ENCODE data around the gene SNU13. TPM values are rescaled to one million over a fixed set of nuclear protein-coding genes. Genes with fewer than 3 reads are reported as not detected.

SNU13 gene
- total RNA-seq, 1 experiment from 2014 or later = 283 TPM

- CTCF ChIA-PET = interaction anchor here (1.1 kb wide), 1 partner anchor 24 kb away, joined by 3 read pairs; no protein-coding TSS in a partner anchor
These were observed 15.7 kb downstream of the SNU13 start for GRCh38 chr22:41672780-41673509.

More at GRCh38 chr22:41672780-41673509, 15.7 kb downstream of the SNU13 start:
- intact Hi-C loops (cut with micrococcal nuclease) = no loop called here
- Histone ChIP-seq H4K20me1 (ENCODE audit: insufficient read depth) (peaks cover 17% of the 10 kb centered on the region; the same call in 1 of the 2 replicates), H3K9ac (ENCODE audit: low read length) (no peak overlapping the region), H3K9me2 (ENCODE audit: insufficient read depth) (no peaks in the 10 kb centered on the region), H3K27ac (ENCODE audit: low read depth, low read length) (0 out of 2 replicates have a peak overlapping the region, but pooled peaks have one; percentile 10), H3K4me3 (replicated peaks in 1 of 2; ENCODE audit: low read depth in 1 of 2, low read length in 2 of 2) (no peak overlapping the region), H3K79me2 (ENCODE audit: insufficient read depth, low read length) (peaks cover 91% of the 10 kb centered on the region), H3K4me2 (ENCODE audit: low read length) (0 out of 2 replicates have a peak overlapping the region, but pooled peaks have one; percentile 1), H3K9me3 (ENCODE audit: control insufficient read depth in 1 of 2, insufficient read depth in 1 of 2, low read depth in 1 of 2, low read length in 2 of 2) (no peaks in the 10 kb centered on the region), H3K27me3 (ENCODE audit: insufficient read depth, low read length) (no peaks in the 10 kb centered on the region), H2AFZ (ENCODE audit: low read depth, low read length, poor library complexity, severe bottlenecking) (no peak overlapping the region), H3K4me1 (ENCODE audit: control insufficient read depth in 1 of 2, insufficient read depth in 2 of 2, low read length in 2 of 2) (peaks cover 23 to 59% of the 10 kb centered on the region in 2 experiments), H3K36me3 (ENCODE audit: control insufficient read depth in 1 of 2, insufficient read depth in 2 of 2, low read length in 2 of 2) (peaks cover 22 to 28% of the 10 kb centered on the region in 2 experiments; a peak in 3 of 4 replicates)
- ChIA-PET RAD21 (ENCODE audit: low non-redundant PET in 1 of 2, low total read pairs in 2 of 2, uncharacterized antibody in 2 of 2, unreplicated experiment in 2 of 2) (no interaction called here), POLR2A (interaction anchor here (0.9 kb wide), 1 partner anchor 83 kb away, joined by 5 read pairs; the partner anchor contains the start of gene PMM1)
- ATAC-seq (peak; percentile 49), DNase-seq (ENCODE audit: low read depth, low spot score) (no peak)
- no TSS peak for BruUV-seq (replicated peaks)
- TF ChIP-seq FOSL1 (IDR thresholded peaks at IDR 0.05; ENCODE audit: low read depth) (no peak), CTCF (IDR thresholded peaks at IDR 0.05 in 2 of 3, conservative IDR thresholded peaks at IDR 0.05 in 1 of 3; ENCODE audit: borderline replicate concordance in 1 of 3, insufficient read depth in 1 of 3, low read depth in 2 of 3, low read length in 2 of 3) (peak; percentile 19 to 51 (median 46); a peak in 4 of 6 replicates)
